GM12878 (cell line): ENCODE data around the gene SSU72.

ENCODE experiments used
- BHLHE40 ChIP-seq, 2 experiments: fragments of 450-650 bp in 1 of 2; IDR thresholded peaks; 2 replicates each; pipeline ENCODE4 v1.6.1; 2011 to 2017; ENCODE audit warnings: low read depth in 2 of 2, borderline replicate concordance in 1 of 2, improper control_type of control experiment in 1 of 2, low read length in 1 of 2, mild to moderate bottlenecking in 1 of 2
- CTCF ChIP-seq, 3 experiments: IDR thresholded peaks in 2 of 3; conservative IDR thresholded peaks in 1 of 3; 2 replicates each; pipeline ENCODE4 v1.5.1; 2011; ENCODE audit warnings: low read depth in 3 of 3, low read length in 3 of 3, mild to moderate bottlenecking in 3 of 3, control low read depth in 2 of 3, moderate library complexity in 2 of 3, inconsistent platforms in 1 of 3, mixed read lengths in 1 of 3; ENCODE audit not compliant: control insufficient read depth in 2 of 3, insufficient read depth in 1 of 3; ENCODE audit errors: extremely low read depth in 1 of 3
- EZH2 ChIP-seq: IDR thresholded peaks from 2 replicates; pipeline ENCODE4 v1.6.1; 2012; ENCODE audit warnings: low read depth, mild to moderate bottlenecking, control low read depth, inconsistent platforms, low read length, borderline replicate concordance; ENCODE audit not compliant: control insufficient read depth
- IKZF2 ChIP-seq, 2 experiments: fragments of 450-650 bp; IDR thresholded peaks; 2 replicates each; pipeline ENCODE4 v1.6.1; 2017; ENCODE audit warnings: mild to moderate bottlenecking in 2 of 2, moderate library complexity in 2 of 2
- JUNB ChIP-seq: IDR thresholded peaks from 2 replicates; pipeline ENCODE4 v1.6.1; 2016; ENCODE audit warnings: antibody characterized with exemption, mild to moderate bottlenecking
- NKRF ChIP-seq: fragments of 450-650 bp; conservative IDR thresholded peaks from 2 replicates; pipeline ENCODE4 v1.6.1; 2017; ENCODE audit warnings: mild to moderate bottlenecking, moderate library complexity
- REST ChIP-seq: IDR thresholded peaks from 2 replicates; pipeline ENCODE4 v1.6.1; 2012; ENCODE audit warnings: mild to moderate bottlenecking, low read depth, low read length
- RUNX3 ChIP-seq: IDR thresholded peaks from 2 replicates; pipeline ENCODE4 v1.6.1; 2012; ENCODE audit warnings: low read length, inconsistent platforms
- ZNF24 ChIP-seq: fragments of 450-650 bp; IDR thresholded peaks from 2 replicates; pipeline ENCODE4 v1.6.1; 2017; ENCODE audit warnings: antibody characterized with exemption, mild to moderate bottlenecking

GRCh38 chr1:1553821-1554494 lies 20.7 kb downstream of the SSU72 start:
- TF ChIP-seq RUNX3 (no peak), JUNB (no peak), CTCF (IDR thresholded peaks at IDR 0.05 in 2 of 3, conservative IDR thresholded peaks at IDR 0.05 in 1 of 3; ENCODE audit: control insufficient read depth in 2 of 3, extremely low read depth in 1 of 3, insufficient read depth in 1 of 3, low read depth in 3 of 3, low read length in 3 of 3) (no peak), BHLHE40 (IDR thresholded peaks at IDR 0.05; ENCODE audit: borderline replicate concordance in 1 of 2, low read depth in 2 of 2, low read length in 1 of 2) (no peak), EZH2 (no peak), ZNF24 (no peak), NKRF (no peak), REST (no peak), IKZF2 (IDR thresholded peaks at IDR 0.05) (no peak)
